Activated CD4-positive, alpha-beta T cell treated with anti-CD3 and anti-CD28 coated beads for 4 hours (primary cell): Measurements from ENCODE around the gene STK32B.
"Not testable (repeated sequence)": the region's sequence is repeated elsewhere in the genome, so short reads cannot be mapped to it uniquely, and the experiment has no call there.

ENCODE experiments used
- DNase-seq, 2 donors: peaks; one replicate each; pipeline ENCODE4 v3.0.0-alpha.2; 2020

Gene STK32B

GRCh38 chr4:5213087-5213595 lies 161.9 kb downstream of the STK32B start:
- DNase-seq: no peak

GRCh38 chr4:5215321-5215720 lies 164.0 kb downstream of the STK32B start:
- no peak for DNase-seq

DNA sequence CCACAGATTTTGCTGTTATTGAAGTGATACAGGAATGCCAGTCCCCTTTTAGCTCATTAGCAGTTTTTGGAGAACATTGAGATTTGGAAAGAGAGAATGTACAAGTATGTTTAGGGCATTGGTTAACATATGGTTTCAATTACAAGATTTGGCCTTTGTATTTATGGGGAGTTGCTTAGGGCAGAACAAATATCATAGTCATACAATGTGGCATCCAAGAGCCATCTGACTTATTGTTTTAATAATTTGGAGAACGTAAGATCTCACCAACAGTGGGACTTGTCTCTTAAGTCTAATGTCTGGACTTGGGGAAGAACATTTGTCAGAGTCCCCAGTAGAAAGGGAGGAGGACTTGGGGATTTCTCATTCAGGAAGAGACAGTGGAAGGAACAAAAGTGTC lies 166.1 kb downstream of the STK32B start:
- no peak for DNase-seq

- DNase-seq: no peak
These were observed 167.2 kb downstream of the STK32B start for GRCh38 chr4:5218376-5219069.

DNA sequence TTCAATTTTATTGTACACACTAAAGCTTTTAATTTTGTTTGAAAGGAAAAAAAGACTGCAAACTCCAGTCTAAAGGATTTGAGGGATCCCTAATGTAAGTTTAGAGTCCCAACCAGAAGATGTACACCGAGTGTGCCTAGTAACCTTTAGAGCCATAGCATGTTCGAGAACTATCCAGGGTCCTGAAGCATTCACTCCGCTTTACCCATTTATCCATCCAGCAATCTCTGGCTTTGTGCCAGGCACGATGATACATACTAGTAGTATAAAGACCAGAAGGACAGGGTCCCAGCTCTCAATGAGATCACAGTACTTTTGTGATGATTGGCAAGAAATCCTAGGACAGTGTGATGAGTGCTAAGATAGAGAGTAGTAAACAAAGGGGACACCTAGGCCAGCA lies 168.7 kb downstream of the STK32B start:
- no peak for DNase-seq

- no peak for DNase-seq
These were observed 170.8 kb downstream of the STK32B start for GRCh38 chr4:5222047-5222446.

DNA sequence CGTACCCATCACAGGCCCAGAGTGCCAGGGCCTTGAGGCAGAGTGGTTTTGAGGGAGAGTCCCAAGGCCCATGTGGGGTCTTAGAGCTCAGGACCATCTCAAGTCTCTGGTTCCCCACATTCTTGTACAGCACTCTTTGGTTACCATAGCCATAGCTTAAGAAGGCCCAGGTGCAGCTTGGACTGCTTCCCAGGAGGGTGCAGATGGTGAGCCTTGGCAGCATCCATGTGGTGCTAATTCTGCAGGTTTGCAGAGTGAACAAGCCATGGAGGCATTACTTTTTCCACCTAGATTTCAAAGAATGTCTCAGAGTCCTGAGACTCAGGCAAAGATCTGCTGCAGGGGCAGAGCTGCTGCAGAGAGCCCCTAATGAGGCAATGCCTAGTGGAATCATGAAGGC lies 171.7 kb downstream of the STK32B start:
- DNase-seq: no peak

GRCh38 chr4:5224340-5224739 lies 173.1 kb downstream of the STK32B start:
- no peak for DNase-seq

- no peak for DNase-seq
These were observed 181.3 kb downstream of the STK32B start for GRCh38 chr4:5232549-5232948.

- no peak for DNase-seq
These were observed 185.9 kb downstream of the STK32B start for GRCh38 chr4:5237086-5237660.

DNA sequence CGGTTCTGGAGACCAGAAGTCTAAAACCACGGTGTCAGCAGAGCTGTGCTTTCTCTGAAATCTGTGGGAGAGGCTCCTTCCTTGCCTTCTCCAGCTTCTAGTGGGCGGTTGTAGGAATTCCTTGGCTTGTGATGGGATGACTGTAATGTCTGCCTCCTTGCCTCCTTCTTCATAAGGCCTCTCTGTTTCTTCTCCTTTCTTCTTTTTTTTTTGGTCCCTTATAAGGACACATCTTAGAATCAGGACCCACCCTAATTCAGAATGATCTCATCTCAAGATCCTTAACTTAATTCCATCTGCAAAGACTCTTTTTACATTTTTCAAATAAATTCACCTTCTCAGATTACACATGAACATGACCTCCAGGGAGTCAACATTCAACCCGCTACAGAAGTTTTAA lies 186.9 kb downstream of the STK32B start:
- DNase-seq: no peak

- DNase-seq: not testable (repeated sequence)
These were observed 195.8 kb downstream of the STK32B start for GRCh38 chr4:5247061-5247460.

DNA sequence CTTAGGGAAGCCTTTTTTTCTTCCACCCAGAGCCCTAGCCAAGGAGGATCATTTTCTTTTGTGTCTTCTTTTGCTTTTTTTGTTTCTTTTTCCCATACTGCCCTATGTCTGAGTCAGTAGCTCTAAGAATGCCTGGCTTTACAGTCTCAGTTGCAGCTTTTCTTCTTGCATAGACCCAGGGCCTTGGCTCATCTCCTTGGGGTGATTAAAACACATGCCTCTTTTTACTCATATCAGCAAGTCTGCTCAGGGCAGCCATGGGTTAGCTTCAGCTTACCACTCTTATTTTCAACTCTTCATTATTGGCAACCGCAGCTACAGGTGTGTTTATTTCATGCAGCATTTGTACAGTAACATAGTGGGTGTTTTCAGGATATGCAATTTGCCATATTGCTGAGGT lies 196.5 kb downstream of the STK32B start:
- no peak for DNase-seq

- DNase-seq: no peak
These were observed 198.4 kb downstream of the STK32B start for GRCh38 chr4:5249727-5250126.

DNA sequence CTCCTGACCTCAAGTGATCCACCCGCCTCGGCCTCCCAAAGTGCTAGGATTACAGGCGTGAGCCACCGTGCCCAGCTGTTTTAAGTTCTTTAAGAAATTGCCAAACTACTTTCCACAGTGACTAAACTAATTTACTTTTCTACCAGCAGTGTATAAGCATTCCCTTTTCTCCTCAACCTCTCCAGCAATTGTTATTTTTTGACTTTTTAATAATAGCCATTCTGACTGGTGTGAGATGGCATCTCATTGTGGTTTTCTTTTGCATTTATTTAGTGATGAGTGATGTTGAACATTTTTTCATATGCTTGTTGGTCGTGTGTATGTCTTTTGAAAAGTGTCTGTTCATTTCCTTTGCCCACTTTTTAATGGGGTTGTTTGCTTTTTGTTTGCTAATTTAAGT lies 199.3 kb downstream of the STK32B start:
- not testable (repeated sequence) for DNase-seq

DNA sequence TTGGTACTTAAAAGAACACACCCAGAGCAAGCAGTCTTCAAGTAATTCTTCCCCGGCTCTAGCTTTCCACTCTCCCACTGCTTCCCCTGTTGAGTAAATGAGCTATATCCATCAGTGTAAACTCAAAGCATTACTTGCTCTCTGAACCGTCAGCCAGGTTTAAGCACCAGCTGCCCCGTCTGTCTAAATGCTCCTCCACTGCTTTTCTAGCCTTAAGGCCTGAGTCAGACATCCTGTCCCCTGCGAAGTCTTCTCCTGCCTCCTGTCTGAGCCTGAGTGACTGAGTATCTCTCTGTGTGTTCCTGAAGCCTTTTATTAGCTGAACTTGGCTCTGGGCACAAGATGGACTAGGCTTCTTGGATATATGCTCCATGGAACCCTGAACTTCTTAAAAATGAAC lies 205.1 kb downstream of the STK32B start:
- DNase-seq: no peak

GRCh38 chr4:5257086-5257485 lies 205.8 kb downstream of the STK32B start:
- no peak for DNase-seq

DNA sequence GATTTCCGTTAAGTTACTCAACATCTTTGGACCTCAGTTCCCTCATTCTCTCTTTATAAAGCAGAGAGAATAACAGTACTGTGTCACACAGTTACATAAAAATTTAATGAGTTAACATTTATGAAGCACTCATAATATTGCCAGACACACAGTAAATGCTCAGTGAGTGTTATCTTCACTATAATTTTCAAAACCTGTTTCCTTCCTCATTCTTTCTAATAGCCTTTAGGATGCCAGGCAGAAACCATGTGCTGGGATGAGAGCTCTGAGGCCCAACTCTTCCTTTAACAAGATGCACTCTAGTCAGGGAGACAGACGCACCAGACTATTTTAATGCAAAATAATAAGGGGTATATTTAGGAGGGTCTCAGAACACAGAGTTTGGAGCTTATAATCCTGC lies 208.2 kb downstream of the STK32B start:
- no peak for DNase-seq

DNA sequence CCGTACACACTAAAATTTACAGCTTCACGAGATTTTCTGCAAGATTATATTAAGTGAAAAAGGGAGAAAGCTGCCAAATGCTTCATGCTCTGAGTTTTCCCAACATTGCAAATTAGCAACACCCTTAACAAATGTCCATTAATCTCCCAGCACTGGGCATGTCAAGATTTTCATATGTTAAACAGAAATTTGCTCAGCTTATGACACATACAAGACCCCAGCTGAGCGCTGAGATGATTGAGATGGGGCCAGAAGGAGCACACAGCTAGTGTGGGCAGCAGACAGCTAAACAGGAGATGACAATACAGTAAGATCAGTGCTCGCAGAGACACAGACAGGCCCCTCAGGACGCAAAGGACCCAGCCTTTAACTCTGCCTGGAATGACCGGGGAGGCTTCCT lies 208.8 kb downstream of the STK32B start:
- no peak for DNase-seq

DNA sequence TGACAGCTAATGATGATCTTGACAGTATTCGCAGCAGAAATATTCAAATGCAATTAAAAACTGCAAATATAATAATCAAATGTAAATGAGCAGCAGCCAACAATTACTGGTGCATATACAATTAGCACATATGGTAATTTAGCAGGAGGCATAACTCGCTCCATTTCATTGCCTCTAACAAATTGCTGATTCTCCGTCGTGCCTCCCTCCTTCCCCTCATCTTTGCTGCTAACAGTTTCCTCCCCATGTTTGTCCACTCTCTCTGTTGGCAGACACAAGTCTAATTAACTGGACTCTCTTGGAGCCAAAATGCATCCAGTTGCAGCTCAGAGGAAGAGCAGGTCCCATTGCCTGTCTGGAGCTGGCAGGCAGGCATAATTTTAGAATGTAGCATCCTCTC lies 210.6 kb downstream of the STK32B start:
- DNase-seq: no peak

DNA sequence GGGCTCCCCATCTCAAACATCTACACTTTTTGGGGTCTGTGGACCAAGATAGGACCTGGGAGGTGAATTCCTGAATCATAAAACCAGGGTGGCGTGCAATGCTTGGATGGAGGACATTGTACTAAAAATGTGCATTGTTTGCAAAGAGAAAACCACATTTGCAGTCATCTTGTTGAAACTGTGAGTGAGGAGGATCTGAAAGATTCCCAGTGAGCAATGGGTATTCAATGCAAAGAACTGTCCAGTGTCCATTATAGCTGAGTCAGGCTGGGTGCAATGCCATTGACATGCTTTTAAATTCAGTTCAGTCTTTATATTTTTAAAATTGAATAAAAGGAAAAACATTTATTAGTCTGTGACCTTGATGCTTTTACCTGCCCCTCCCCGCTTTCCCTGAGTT lies 215.7 kb downstream of the STK32B start:
- no peak for DNase-seq

DNA sequence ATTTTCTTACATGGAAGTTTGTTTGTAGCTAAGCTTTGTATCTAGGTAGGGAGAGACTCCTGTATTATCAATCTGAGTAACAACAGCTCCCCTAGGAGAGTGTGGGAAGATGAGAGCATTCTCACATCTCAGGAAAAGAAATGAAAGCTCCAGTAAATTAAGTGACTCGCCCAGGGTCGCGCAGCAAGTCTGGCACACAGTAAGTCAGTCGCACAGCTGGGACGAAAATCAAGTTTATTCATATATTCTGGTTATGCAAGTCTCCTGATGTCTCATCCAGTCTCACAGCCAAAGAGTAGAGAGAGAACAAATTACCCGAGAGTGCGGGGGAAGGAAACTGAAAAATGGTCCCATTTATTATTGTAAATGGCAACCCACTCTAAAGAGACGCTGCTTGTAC lies 216.1 kb downstream of the STK32B start:
- DNase-seq: no peak

DNA sequence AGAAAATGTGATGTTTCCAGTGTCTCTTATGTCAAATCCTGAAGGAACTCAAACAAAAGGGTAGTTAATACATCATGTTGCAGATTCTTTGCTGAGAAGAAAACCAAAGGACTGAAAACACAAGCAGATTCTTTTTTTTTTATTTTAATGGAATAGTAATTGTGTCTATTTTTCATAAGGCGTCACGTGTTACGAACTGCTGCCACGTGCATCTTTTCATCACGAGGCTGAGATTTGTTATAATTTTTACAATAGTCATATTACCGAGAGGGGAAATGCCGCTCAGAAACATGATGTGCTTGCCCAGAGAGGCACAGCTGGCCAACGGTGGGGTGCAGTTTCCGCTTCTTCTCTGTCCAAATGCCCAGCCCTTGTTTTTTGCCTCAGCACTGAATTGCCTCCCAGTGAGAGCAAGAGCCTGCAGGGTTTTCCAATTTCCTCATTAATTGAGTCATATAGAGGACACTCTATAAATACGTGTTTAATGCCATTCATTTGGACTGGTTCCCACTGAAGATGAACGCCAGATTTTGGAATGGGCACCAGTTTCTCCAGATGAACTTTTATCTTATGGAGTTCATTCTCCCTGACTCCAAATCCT lies 225.3 kb downstream of the STK32B start:
- no peak for DNase-seq

DNA sequence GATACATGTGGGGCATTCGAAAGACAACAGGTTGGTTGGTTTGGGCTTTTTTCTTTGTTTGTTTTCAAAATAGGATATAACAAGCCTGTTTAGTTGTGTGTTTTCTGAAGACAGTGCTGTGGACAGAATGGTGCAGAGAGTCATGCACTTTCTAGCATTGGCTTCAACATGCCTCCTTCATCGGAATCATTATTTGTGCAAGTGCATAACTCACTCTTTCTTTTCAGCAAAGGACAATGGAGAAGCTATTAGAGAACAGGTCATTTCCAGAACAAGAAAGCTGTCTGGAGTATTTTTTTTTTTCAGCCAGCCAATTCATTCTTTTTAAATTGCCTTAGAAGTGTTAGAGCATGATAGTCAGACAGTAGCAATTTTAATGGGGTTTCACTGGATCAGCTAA lies 225.8 kb downstream of the STK32B start:
- DNase-seq: no peak

- no peak for DNase-seq
These were observed 226.9 kb downstream of the STK32B start for GRCh38 chr4:5278213-5278612.
